Dedifferentiated amniotic fluid mesenchymal stem cell (primary cell): ENCODE results near the gene ZMYND19.
"Not testable (repeated sequence)": the region's sequence is repeated elsewhere in the genome, so short reads cannot be mapped to it uniquely, and the experiment has no call there.

Experiments used
- DNase-seq: peaks from one replicate; pipeline ENCODE4 v3.0.0-alpha.2; 2016; ENCODE audit errors: extremely low spot score

Gene ZMYND19

DNA sequence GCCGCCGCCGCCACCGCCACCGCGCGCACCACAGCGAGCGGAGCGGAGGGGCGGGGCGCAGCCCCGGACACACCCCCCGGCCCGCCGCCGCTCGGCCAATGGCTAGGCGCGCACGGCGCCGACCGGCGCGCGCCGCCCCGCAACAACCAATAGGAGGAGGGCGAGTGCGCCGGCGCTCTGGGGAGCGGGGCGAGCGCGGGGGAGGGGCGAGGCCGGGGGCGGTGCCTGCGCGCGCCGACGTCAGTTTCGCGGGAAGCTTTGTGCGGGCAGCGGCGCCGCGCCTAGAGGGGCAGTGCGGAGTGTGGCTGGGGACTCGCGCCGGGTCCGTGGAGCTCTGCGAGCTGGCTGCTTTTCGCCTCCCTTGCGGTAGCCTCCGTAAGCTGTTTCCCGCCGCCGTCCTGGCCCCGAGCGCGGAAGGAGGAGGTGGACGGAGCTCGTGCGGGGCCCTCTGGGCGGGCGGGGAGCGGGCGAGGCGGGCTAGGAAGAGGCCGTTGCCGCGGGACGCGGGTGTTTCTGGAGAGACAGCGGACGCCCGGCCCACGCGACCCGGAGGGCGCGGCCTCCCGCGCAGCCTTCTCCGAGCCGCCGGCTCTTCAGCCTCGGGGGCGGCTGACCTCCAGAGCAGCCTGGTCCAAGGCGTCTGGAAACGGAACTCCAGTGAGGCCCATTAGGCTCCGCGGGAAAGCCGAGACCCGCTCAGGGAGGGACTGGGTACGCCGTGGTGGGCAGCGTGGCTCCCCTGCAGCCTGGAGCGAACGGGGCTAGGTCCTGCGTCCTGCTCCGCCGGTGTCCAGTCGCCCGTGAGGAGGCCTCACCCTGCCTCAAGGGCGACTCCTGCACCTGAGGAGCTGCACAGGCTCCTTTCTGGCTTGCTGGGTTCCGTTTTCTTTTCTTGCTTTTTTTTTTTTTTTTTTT, at the start of gene ZMYND19:
ZMYND19 (minus strand) TSS at position 44 of the 915 bp plus-strand sequence. CDS start 249 bp downstream, outside the sequence.
- DNase-seq = peak; percentile 77

DNA sequence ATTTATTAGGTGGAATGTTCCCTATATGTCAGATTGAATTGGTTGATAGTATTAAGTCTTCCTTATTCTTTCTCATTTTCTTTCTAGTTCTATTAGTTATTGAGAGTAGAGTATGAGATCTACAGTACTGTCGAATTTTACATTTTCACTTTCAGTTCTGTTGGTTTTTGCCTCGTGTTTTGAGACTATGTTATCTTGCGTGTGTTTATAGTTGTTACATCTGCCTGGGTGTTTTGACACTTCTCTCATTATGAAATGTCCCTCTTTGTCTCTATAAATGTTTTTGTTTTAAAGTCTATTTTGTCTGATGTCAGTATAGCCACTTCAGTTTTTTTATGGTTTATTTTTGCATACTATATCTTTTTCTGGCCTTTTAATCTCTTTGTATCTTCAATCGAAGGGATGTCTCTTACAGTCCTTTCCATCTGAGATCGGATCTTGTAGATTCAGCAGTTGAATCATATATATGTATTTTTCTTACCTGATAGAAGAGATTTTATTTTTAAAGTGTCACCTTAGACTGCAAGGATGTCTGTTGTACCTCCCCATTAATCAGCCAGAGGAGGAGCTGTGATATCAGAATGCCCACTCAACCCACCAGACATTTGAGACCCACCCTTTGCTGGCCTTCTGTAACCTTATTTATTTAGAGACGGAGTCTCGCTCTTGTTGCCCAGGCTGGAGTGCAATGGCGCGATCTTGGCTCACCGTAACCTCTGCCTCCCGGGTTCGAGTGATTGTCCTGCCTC, 49.2 kb upstream of the ZMYND19 start:
- DNase-seq = no peak

DNA sequence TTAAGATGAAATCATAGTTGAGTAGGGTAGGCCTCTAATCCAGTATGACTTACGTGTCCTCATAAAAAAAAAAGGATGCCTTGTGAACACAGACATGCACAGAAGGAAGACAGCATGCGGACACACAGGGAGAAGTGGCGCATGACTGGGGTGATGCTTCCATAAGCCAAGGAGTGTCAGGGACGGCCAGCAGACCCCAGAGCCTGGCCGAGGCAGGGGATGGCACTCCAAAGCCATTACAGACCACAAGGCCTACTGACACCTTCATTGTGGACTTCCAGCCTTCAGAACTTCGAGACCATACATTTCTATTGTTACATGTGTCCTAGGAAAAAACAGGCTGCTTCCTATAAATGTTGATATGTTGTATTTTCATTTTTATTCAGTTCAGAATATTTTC, 48.4 kb upstream of the ZMYND19 start:
- DNase-seq = no peak

DNA sequence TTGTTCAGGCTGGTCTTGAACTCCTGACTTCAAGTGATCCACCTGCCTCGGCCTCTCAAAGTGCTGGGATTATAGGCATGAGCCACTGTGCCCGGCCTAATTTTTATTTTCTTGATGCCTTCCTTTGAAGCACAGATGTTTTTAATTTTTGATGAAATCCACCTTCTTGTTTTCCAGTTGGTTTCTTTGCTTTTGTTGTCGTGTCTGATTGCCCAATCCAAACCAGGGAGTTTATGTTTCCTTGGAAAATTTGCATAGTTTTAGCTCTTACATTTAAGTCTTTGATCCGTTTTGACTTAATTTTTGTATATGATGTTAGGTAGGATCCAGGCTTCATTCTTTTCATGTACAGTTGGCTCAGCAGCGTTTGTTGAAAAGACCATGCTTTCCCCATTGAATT, 43.7 kb upstream of the ZMYND19 start:
- DNase-seq = no peak

DNA sequence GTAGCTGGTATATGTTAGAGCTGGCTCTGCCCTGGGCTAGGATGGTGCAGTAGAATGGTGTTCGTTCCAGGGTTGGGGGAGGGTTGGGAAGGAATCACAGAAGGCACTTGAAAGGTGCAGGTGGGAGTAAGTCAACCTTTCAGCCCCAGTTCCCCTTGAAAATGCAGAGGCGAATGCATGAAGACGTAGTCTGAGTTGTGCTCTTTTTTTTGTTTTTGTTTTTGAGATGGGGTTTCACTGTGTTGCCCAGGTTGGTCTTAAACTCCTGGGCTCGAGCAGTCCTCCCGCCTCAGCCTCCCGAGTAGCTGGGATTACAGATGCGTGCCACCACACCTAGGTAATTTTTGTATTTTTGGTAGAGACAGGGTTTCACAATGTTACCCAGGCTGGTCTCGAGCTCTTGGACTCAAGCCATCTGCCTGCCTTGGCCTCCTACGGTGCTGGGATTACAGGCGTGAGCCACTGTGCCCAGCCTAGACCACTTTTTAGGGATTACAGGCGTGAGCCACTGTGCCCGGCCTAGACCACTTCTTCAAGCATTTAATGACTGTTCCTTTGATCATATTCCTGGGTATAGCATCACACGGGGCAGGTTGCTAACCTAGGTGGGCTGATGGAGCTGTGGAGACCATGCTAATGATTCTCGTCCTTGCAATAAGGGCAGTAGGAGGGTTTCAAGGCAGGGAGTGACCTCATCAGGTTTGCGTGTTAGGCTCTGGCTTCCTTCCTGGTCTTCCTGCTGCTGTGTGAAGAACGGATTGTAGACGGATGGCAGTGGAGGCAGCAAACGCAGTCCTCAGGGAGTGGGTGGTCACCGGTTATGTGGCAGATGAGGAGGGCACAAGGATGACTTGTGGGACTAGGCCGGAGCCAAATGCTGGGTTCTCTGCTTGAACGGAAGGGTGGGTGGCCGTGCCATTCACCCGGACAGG, 42.2 kb upstream of the ZMYND19 start:
- DNase-seq = no peak

DNA sequence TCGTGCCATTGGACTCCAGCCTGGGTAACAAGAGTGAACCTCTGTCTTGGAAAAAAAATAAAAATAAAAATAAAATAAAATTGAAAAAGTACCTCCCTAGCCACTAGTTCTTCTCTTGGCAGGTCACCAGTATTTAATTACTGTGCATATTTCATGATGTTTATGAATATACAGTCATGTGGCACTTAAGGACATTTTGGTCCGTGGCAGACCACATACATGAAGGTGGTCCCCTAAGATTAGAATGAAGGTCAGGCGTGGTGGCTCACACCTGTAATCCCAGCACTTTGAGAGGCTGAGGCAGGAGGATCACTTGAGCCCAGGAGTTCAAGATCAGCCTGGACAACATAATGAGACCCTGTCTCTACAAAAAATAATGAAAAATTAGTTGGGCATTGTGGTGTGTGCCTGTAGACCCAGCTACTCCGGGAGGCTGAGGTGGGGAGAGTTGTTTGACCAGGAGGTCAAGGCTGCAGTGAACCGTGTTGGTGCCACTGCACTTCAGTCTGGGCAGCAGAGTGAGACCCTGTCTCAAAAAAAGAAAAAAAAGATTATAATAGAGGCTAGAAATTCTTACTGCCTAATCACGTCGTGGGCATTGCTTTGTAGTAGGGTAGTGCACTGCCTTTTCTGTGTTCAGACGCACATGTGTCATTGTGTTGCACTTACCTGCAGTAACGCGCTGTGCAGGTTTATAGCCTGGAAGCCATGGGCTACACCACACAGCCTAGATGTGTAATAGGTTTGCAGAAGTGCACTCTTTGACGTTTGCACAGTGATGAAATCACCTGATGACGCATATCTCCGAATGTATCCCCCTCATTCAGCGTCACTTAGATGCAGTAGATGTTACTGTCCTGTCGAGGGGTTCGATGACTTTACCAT, 41.3 kb upstream of the ZMYND19 start:
- DNase-seq = no peak

DNA sequence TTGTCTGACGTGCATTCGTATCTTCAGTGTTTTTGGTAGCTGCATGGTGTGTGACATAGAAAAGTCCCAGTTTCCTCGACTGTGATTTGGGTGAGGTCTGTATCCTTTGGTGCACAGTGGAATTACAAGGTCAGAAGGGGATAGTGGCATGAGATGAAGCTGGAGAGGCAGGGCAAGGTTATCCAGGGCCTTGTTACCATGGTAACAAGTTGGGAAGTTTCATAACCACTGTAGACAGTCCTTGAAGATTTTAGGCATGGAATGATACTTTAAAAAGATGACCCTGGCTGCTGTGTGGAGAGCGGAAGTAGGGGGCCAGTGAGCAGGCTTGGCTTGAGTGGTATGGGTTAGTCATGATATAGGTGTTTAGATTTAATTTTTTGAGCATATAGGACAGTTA, 40.4 kb upstream of the ZMYND19 start:
- DNase-seq = no peak

DNA sequence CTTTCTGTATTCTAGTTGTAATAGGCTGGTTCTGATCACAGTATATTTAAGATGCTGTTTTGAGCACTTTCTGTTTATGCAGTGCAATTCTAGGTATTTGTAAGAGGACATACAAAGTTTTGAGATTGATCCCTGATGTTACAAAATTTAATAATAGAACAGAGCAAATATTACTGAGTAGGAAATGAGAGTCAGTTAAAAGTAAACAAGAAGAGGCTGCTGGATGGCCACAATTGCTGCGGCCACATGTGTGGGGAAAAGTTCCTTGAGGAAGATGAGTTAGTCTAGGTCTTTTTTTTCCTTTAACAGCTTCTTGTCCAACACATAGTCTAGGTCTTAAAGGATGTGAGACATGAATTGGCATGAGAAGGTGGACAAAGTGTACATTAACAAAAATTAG, 39.8 kb upstream of the ZMYND19 start:
- no peak for DNase-seq

DNA sequence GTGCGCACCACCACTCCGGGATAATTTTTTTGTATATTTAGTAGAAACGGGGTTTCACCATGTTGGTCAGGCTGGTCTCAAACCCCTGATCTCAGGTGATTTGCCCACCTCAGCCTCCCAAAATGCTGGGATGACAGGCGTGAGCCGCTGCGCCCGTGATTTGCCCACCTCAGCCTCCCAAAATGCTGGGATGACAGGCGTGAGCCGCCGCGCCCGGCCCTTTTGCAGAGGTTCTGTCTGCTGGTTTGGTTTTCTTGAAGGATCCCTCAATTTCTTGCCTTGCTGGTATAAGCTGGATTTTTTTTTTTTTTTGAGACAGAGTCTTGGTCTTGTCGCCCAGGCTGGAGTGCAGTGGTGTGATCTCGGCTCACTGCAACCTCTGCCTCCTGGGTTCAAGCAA, 37.1 kb upstream of the ZMYND19 start:
- not testable (repeated sequence) for DNase-seq

DNA sequence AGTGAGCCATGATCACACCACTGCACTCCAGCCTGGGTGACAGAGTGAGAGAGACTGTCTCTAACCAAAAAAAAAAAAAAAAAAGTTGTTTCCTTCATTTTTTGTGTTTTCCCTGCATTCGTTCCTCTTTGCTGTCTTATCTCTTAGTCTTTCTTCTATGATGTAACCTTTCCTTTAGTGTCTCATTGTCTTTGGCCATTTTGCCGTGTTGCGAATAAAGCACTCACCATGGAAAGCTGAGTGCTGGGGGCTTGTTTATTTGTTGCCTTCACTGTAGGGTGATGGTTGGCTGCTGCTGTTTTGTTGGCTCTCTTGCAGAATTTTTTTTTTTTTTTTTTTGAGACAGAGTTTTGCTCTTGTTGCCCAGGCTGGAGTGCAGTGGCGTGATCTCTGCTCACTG, 36.2 kb upstream of the ZMYND19 start:
- no peak for DNase-seq

DNA sequence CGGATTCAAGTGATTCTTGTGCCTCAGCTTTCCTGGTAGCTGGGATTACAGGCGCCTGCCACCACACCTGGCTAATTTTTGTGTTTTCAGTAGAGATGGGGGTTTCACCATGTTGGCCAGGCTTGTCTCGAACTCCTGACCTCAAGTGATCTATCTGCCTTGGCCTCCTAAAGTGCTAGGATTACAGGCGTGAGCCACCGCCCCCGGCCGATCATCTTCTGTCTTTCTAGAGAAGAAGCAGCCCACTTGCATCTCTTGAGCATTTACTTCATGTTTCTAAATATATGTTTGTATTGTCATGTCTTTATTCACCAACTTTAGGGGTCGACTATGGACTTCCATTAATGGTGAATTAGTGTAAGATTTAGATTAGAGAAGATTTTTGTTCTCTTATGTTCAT, 31.9 kb upstream of the ZMYND19 start:
- not testable (repeated sequence) for DNase-seq

DNA sequence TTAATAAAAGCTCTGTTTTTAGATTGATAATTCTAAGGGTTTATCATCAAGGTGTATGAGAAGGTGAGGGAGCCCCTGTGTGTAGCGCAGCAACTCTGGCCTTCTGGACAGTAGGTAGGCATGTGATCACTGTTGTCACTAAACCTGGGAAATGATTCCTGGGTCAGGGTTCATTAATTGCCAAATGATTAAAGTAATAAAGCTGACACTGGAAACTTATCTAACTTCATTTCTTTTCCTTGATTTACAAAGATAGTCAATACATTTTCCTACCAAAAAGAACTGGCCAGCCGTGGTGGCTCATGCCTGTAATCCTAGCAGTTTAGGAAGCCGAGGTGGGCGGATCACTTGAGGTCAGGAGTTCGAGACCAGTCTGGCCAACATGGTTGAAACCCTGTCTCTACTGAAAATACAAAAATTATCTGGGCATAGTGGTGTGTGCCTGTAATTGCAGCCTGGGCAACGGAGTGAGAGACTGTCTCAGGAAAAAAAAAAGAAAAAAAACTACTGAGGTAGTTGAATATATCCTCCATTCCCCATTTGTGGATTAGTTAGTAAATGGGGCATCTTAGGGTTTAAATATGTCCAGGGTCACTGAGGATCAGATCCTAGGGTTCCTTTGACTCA, 30.9 kb upstream of the ZMYND19 start:
- no peak for DNase-seq

DNA sequence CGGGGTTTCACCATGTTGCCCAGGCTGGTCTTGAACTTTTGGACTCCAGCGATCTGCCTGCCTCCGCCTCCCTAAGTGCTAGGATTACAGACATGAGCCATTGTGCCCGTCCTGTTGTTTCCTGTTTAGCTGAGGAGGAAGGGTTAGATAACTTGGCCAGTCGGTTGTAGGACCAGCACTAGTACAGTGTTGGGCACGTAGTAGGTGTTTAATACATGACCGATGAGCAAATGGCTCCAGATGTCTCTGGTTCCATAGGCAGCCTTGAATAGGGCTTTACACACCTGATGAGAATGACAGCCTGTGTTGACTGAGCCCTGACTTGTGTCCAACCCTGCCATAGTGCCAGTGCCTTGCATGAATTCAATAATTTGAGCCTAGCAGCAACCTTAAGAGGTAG, 30.3 kb upstream of the ZMYND19 start:
- DNase-seq = no peak

DNA sequence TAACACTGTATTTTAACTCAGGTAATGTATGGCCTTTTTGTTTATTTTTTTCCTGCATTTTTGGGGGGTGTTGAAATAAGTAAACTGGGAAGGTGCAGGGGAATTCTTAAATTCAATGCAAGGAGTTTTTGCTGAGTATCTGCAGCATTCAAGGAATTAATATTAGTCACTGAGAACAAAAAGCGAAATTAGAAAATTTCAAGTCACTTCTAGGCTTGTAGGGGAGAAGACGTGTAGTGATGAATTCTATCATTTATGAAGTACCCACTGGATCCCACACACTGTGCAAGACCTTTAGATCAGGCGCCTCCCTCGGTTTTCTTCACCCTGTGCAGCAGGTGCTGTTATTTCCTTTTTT, 29.7 kb upstream of the ZMYND19 start:
- no peak for DNase-seq

DNA sequence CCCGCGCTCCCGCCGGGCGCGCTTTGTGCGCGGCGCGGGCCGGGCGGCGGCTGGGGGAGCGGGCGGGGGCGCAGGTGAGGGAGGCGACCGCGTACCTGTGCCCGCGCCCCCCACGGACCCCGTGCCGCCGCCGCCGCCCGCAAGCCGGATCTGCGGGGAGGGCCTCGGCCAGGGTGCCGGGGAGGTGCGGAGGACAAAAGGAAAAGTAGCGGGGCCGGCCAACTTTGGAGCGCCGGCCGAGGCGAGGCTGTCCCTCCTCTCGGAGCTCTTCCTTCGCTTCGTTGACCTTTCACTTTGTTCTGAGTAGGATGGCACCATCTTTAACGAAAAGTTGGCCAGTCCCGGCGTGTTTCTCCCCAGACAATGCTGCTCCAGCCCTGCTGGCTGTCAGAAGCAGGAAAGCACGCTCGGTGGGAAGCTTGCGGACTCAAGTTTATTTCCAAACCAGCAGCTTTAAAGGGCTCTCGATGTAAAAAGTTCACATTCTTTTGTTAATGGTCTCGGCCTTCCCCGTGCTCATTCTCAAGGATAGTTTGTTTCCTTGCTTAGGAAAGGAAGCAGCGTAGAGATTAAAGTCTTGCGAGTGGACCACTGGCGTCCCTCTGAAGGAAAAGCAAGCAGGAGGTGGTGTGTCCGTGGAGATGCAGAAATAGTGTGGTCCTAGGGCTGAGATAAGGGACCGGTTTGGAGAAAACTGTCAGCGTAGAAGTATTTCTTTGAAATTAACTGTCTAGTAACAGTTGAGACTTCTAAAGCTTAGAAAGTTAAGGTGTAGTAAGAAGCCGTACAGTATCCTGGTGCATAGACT, 29.1 kb upstream of the ZMYND19 start:
- DNase-seq = peak; percentile 42

DNA sequence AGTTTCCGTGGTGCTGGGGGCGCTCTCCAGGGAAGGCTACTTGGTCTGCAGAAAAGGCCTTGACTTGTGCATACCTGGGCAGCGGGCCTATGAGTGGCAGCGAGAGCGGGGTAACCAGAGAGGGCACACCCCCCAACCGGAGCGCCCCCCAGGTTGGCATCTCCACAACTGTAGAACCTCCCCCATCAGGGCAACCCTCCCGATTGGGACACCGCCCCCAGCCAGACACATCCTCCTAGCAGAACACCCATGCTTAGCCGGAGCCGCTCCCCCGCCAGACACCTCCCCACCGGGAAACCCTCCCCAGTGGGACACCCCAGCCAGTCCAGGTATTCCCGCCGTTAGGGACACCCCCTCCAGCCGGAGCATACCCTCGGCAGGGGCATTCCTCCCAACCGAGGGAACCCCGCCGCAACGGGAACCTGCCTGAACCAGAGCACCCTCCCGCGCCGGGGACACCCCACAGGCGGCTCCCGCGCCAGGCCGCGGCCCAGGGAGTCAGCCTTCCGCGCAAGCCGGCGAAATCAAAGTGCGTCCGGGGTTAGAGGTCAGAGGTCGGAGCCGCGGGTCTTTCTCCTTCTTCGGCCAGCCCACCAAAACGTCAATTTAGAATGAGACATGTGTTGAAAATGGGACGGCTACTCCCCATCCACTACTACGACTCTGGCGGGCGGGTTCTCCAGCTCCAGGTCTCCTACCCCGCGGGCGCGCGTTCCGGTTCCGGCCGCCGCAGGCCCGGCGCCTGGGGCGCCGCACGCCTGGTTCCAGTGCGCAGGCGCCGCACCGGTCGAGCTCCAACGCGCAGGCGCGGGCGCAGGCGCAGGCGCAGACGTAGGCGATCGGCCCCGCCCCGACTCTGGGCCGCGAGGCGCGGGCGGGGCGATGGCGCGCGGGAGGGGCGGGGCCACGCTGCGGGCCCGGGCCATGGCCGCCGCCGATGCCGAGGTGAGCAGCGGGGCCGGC, 28.1 kb upstream of the ZMYND19 start, which contains the start of gene EHMT1:
EHMT1 (plus strand) TSS at position 901 of the 963 bp plus-strand sequence; CDS start at position 925, 24 bp downstream.
- DNase-seq = peak; percentile 55

DNA sequence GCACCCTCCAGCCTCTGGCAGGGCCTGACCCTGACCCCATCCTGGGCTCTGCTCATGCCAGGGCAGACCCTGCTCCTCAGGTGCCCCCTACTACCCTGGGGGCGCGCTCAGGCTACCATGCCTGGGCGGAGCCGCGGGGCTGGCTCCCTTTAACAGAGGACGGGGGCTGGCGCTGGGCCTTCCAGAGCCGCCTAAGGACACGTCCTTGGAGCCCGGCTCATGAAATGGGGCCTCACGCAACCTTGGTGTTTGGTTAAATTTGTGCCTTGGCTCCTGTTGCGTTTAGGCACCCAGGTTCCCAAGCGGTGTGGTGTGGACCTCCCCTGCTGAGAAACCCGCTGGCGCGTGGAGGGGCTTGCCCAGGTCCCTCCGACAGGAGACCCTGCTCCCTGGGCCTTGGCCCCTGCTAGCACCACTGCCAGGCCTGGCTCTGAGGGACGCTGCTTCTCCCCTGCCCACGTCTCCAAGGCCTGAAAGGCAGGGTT, 25.1 kb upstream of the ZMYND19 start:
- DNase-seq = no peak
